Measurements from ENCODE around the gene FBXL4. TPM values are rescaled to one million over a fixed set of nuclear protein-coding genes. Genes with fewer than 3 reads are reported as not detected.

FBXL4 gene
- total RNA-seq, 1 donor = 23.6 TPM

DNA sequence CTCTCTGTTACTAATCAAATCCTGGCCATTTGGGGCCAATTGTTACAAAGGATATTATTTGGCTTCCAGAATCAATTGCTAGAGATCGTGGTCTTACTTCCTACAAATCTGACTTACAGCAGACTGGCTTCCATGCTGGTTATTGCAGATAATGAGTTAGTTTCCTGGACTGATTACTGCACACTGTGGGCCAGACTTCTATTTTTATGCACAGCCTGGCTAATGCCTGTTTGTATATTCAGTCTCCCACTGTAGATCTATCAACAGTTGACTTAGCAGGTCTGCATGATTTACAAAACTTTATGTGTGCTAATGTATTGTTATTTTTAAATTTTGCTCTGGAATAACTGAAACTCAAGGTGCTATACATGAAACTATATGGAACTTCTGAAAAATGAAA, 25.8 kb upstream of the FBXL4 start:
- no peak overlapping the region for H3K4me3 ChIP-seq (ENCODE audit: low read depth, low read length)
- TF ChIP-seq, protein P1, sequence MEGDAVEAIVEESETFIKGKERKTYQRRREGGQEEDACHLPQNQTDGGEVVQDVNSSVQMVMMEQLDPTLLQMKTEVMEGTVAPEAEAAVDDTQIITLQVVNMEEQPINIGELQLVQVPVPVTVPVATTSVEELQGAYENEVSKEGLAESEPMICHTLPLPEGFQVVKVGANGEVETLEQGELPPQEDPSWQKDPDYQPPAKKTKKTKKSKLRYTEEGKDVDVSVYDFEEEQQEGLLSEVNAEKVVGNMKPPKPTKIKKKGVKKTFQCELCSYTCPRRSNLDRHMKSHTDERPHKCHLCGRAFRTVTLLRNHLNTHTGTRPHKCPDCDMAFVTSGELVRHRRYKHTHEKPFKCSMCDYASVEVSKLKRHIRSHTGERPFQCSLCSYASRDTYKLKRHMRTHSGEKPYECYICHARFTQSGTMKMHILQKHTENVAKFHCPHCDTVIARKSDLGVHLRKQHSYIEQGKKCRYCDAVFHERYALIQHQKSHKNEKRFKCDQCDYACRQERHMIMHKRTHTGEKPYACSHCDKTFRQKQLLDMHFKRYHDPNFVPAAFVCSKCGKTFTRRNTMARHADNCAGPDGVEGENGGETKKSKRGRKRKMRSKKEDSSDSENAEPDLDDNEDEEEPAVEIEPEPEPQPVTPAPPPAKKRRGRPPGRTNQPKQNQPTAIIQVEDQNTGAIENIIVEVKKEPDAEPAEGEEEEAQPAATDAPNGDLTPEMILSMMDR (IDR thresholded peaks at IDR 0.05; ENCODE audit: insufficient read depth, low read length) = no peak
- no peak for DNase-seq (ENCODE audit: low read depth)

DNA sequence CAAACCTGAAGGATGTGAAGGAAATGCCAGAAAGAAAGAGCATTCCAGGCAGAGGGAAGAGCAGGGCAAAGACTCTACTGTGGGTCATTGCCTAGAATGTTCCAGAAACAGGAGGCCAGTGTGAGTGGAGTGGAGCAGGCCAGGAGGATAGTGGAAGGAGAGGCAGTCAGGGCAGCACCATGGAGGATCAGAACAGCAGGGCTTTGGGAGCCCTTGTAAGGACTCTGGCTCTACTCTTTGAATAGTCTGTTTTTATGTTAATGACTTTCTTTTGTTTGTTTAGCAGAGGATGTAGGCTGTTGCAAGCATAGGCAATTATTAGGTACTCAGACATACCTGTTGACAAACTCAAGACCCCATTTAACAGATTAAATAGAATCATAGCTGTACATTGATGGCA, 23.6 kb upstream of the FBXL4 start:
- DNase-seq (ENCODE audit: low read depth) = no peak
- no peak overlapping the region for H3K4me3 ChIP-seq (ENCODE audit: low read depth, low read length)
- TF ChIP-seq, protein P1 (IDR thresholded peaks at IDR 0.05; ENCODE audit: insufficient read depth, low read length) = no peak

DNA sequence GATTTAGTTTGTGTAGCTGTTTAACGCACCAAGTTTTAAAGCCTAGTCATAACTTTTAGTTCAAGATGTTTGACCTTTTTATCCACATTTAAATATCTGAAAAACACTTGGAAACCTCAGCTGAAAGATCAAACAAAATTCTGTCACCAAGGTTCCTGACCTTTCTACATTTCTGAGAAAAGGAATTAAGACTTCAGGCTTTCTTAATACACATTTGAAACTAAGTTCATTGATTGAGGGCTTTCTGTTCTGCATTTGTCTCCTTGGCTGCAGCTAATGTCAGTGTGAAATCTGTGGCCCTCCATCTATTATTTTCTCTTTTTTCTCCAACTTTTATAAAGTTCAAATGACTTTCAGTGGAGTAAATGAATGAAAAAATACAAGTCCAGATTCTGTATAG, 22.7 kb upstream of the FBXL4 start:
- no peak for DNase-seq (ENCODE audit: low read depth)
- TF ChIP-seq, protein P1 (IDR thresholded peaks at IDR 0.05; ENCODE audit: insufficient read depth, low read length) = no peak
- H3K4me3 ChIP-seq (ENCODE audit: low read depth, low read length) = no peak overlapping the region

DNA sequence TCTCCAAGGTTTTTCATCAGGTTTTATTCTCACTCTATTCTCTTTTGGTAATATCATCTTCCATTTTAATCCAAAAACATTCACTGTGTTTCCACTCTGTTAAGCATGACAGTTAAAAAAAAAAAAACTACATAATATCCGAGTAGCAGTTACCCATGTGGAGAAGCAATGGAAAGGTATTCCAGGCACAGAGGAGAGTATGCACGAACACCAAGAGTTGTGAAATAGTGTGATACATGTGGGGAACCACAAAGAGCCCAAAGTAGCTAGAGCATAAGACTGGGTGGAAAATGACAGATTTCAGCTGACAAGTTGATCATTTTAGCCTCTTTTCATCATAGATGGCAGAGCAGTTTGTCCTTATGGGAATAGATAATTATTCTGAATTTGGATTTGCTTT, 19.9 kb upstream of the FBXL4 start:
- DNase-seq (ENCODE audit: low read depth) = no peak

DNA sequence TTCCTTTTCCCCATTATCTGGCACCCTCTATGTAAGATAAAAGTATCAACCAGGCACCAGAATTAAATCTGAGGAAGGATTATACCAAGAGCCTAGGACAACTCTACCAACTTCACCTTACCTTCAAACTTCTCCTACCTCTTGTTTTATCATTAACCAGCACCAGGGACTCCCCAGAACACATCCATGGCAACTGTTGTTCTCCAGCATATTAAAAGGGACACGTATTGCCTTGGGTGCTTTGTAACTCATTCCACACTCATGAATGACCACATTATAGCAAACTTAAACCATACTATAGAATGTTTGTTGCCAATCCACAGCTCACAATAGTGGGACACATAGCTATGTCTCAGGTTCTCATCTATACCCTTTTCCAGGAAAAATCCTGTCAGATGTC, 11.9 kb upstream of the FBXL4 start:
- DNase-seq (ENCODE audit: low read depth) = no peak
- TF ChIP-seq, protein P1 (IDR thresholded peaks at IDR 0.05; ENCODE audit: insufficient read depth, low read length) = no peak
- no peak overlapping the region for H3K4me3 ChIP-seq (ENCODE audit: low read depth, low read length)

More for the DNA sequence above, 19.9 kb upstream of the FBXL4 start:
- TF ChIP-seq, protein P1 (IDR thresholded peaks at IDR 0.05; ENCODE audit: insufficient read depth, low read length) = no peak
- no peak overlapping the region for H3K4me3 ChIP-seq (ENCODE audit: low read depth, low read length)

DNA sequence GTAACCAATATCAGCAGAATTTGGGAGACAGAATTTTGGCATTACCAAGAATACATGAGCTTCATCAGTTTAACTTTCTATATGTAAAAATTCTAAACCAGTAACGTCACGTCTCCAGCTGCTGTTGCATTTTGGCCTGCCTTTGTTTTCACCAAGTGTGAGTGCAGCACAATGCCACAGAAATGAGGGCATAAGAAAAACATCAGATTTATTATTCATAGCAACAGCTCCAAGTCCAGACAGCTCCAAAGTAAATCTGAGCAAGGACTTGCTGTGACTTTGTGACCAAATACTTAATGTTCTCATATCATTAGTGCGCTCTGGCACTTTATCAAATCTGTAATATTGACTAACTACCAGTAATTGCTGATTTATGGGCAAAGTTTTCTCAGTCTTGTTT, 11.0 kb upstream of the FBXL4 start:
- DNase-seq (ENCODE audit: low read depth) = no peak
- H3K4me3 ChIP-seq (ENCODE audit: low read depth, low read length) = no peak overlapping the region
- TF ChIP-seq, protein P1 (IDR thresholded peaks at IDR 0.05; ENCODE audit: insufficient read depth, low read length) = no peak

DNA sequence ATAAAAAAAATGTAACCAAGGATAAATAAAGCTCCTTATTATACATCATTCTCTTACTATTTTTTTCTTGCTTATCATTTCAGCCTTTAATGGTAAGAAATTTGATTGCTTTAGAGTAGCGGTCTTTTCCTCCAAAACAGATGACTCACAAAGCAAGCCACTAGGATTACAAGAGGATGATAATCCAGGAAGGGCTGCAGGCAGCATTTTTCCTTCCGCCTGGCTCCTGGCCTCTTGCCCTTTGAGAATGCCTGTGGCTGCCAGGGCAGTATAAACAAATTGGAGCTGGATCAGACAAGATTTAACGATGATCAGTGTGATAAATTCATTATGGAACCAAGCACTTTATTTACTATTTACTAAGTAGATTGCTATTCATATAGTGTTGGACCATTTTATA, 9.7 kb upstream of the FBXL4 start:
- peak; percentile 19 for DNase-seq (ENCODE audit: low read depth)
- H3K4me3 ChIP-seq (ENCODE audit: low read depth, low read length) = no peak overlapping the region
- TF ChIP-seq, protein P1 (IDR thresholded peaks at IDR 0.05; ENCODE audit: insufficient read depth, low read length) = no peak
